Activated CD4-positive, alpha-beta T cell treated with anti-CD3 and anti-CD28 coated beads, Interleukin-2, amount 50 U/mL, for 48 hours (primary cell): ENCODE data around the gene CYBC1.
A peak's percentile ranks its signal among the peaks of the same experiment; 100 is the strongest.

Source experiments
- DNase-seq, 2 experiments: peaks; one replicate each; pipeline ENCODE4 v3.0.0-alpha.2; 2020

Gene CYBC1

GRCh38 chr17:82406131-82406671 lies 44.4 kb downstream of the CYBC1 start:
- DNase-seq: no peak

- no peak for DNase-seq
Measured at GRCh38 chr17:82405051-82405450, 45.5 kb downstream of the CYBC1 start.

- no peak for DNase-seq
Measured at GRCh38 chr17:82403662-82404660, 46.6 kb downstream of the CYBC1 start.

- no peak for DNase-seq
Measured at GRCh38 chr17:82402865-82403264, 47.7 kb downstream of the CYBC1 start.

GRCh38 chr17:82400830-82401229 lies 49.7 kb downstream of the CYBC1 start:
- DNase-seq: peak; percentile 57 to 67

- DNase-seq: no peak
Measured at GRCh38 chr17:82400206-82400605, 50.3 kb downstream of the CYBC1 start.

- DNase-seq: no peak
Measured at GRCh38 chr17:82399601-82400101, 50.9 kb downstream of the CYBC1 start.

GRCh38 chr17:82399041-82399441 lies 51.5 kb downstream of the CYBC1 start:
- no peak for DNase-seq

GRCh38 chr17:82397449-82398335 lies 52.9 kb downstream of the CYBC1 start:
- DNase-seq: no peak

GRCh38 chr17:82396601-82397435 lies 53.7 kb downstream of the CYBC1 start:
- no peak for DNase-seq

- no peak for DNase-seq
Measured at GRCh38 chr17:82394278-82394677, 56.3 kb downstream of the CYBC1 start.

GRCh38 chr17:82392941-82393340 lies 57.6 kb downstream of the CYBC1 start:
- DNase-seq: no peak
